Measurements from ENCODE around the gene TESMIN. TPM values are rescaled to one million over a fixed set of nuclear protein-coding genes. Genes with fewer than 3 reads are reported as not detected.

Gene TESMIN
- total and polyA plus RNA-seq, 2 experiments from 2014 or later, result 1.1 TPM; not detected in 1

GRCh38 chr11:68664141-68664540 is 87.2 kb downstream of the TESMIN start:
- Histone ChIP-seq H3K79me2 (ENCODE audit: insufficient read depth) (no peaks in the 10 kb centered on the region), H3K4me1 (ENCODE audit: insufficient read depth) (peaks cover 5% of the 10 kb centered on the region; the same call in 1 of the 2 replicates), H4K20me1 (ENCODE audit: insufficient read depth) (no peaks in the 10 kb centered on the region), H3K36me3 (ENCODE audit: low read depth) (no peaks in the 10 kb centered on the region), H3K27ac (no peak overlapping the region), H3K4me2 (ENCODE audit: unreplicated experiment) (no peak overlapping the region), H3K27me3 (replicated peaks; ENCODE audit: insufficient read depth) (peaks cover 35% of the 10 kb centered on the region), H3K4me3 (no peak overlapping the region), H3K9me2 (ENCODE audit: insufficient read depth) (no peaks in the 10 kb centered on the region), H2AFZ (no peak overlapping the region), H3K9me3 (ENCODE audit: low read depth) (no peaks in the 10 kb centered on the region), H3F3A (ENCODE audit: insufficient read depth) (no peaks in the 10 kb centered on the region), H3K9ac (no peak overlapping the region)
- 61 to 63% methylated on average over 9 of the region's 9 CpGs for WGBS, 2 experiments (ENCODE audit: low coverage in 1 of 2, low lambda C conversion rate in 2 of 2, missing lambda C conversion rate in 2 of 2)
- TF ChIP-seq EZH2 (IDR thresholded peaks at IDR 0.05; ENCODE audit: insufficient read depth, poor library complexity, severe bottlenecking) (no peak), EZH2phosphoT487 (IDR thresholded peaks at IDR 0.05; ENCODE audit: insufficient read depth, low read depth) (no peak)
- DNase-seq, result no peak
- in situ Hi-C loops (cut with MboI), result no loop called here

GRCh38 chr11:68663482-68664010 is 87.8 kb downstream of the TESMIN start:
- H2AFZ ChIP-seq, result no peak overlapping the region
- H3K27ac ChIP-seq, result no peak overlapping the region
- H3F3A ChIP-seq (ENCODE audit: insufficient read depth), result 0 out of 2 replicates have a peak, but pooled peaks cover 3% of the 10 kb centered on the region
- H3K4me1 ChIP-seq (ENCODE audit: insufficient read depth), result peaks cover 10% of the 10 kb centered on the region; the same call in 1 of the 2 replicates
- no peak overlapping the region for H3K4me2 ChIP-seq (ENCODE audit: unreplicated experiment)
- no peak for TF ChIP-seq EZH2 (IDR thresholded peaks at IDR 0.05; ENCODE audit: insufficient read depth, poor library complexity, severe bottlenecking)
- TF ChIP-seq EZH2phosphoT487 (IDR thresholded peaks at IDR 0.05; ENCODE audit: insufficient read depth, low read depth), result no peak
- H3K9ac ChIP-seq, result no peak overlapping the region
- no peaks in the 10 kb centered on the region for H3K9me2 ChIP-seq (ENCODE audit: insufficient read depth)
- no peak for DNase-seq
- H3K27me3 ChIP-seq (replicated peaks; ENCODE audit: insufficient read depth), result peaks cover 35% of the 10 kb centered on the region
- no peaks in the 10 kb centered on the region for H3K79me2 ChIP-seq (ENCODE audit: insufficient read depth)
- in situ Hi-C loops (cut with MboI), result no loop called here
- H3K9me3 ChIP-seq (ENCODE audit: low read depth), result no peaks in the 10 kb centered on the region
- 69 to 72% methylated on average over 18 of the region's 18 CpGs for WGBS, 2 experiments (ENCODE audit: low coverage in 1 of 2, low lambda C conversion rate in 2 of 2, missing lambda C conversion rate in 2 of 2)
- H3K4me3 ChIP-seq, result no peak overlapping the region
- no peaks in the 10 kb centered on the region for H4K20me1 ChIP-seq (ENCODE audit: insufficient read depth)
- H3K36me3 ChIP-seq (ENCODE audit: low read depth), result no peaks in the 10 kb centered on the region

GRCh38 chr11:68661697-68662603 is 89.4 kb downstream of the TESMIN start:
- peaks cover 10% of the 10 kb centered on the region; the same call in 1 of the 2 replicates for H3K4me1 ChIP-seq (ENCODE audit: insufficient read depth)
- DNase-seq, result no peak

GRCh38 chr11:68661014-68661413 is 90.3 kb downstream of the TESMIN start:
- Histone ChIP-seq H3K9me2 (ENCODE audit: insufficient read depth) (no peaks in the 10 kb centered on the region), H3K4me3 (no peak overlapping the region), H3K27me3 (replicated peaks; ENCODE audit: insufficient read depth) (peaks cover 31% of the 10 kb centered on the region), H3K4me1 (ENCODE audit: insufficient read depth) (peaks cover 10% of the 10 kb centered on the region; the same call in 1 of the 2 replicates), H2AFZ (no peak overlapping the region), H3K9me3 (ENCODE audit: low read depth) (no peaks in the 10 kb centered on the region), H3K79me2 (ENCODE audit: insufficient read depth) (no peaks in the 10 kb centered on the region), H3K36me3 (ENCODE audit: low read depth) (no peaks in the 10 kb centered on the region), H3K27ac (no peak overlapping the region), H3F3A (ENCODE audit: insufficient read depth) (0 out of 2 replicates have a peak, but pooled peaks cover 3% of the 10 kb centered on the region), H3K9ac (no peak overlapping the region), H4K20me1 (ENCODE audit: insufficient read depth) (no peaks in the 10 kb centered on the region), H3K4me2 (ENCODE audit: unreplicated experiment) (no peak overlapping the region)
- no peak for TF ChIP-seq EZH2 (IDR thresholded peaks at IDR 0.05; ENCODE audit: insufficient read depth, poor library complexity, severe bottlenecking)
- TF ChIP-seq EZH2phosphoT487 (IDR thresholded peaks at IDR 0.05; ENCODE audit: insufficient read depth, low read depth), result no peak
- no peak for DNase-seq
- in situ Hi-C loops (cut with MboI), result no loop called here
- 66 to 75% methylated on average over 15 of the region's 15 CpGs for WGBS, 2 experiments (ENCODE audit: low coverage in 1 of 2, low lambda C conversion rate in 2 of 2, missing lambda C conversion rate in 2 of 2)

More at GRCh38 chr11:68661697-68662603, 89.4 kb downstream of the TESMIN start:
- in situ Hi-C loops (cut with MboI), result no loop called here
- H3K27ac ChIP-seq, result no peak overlapping the region
- no peaks in the 10 kb centered on the region for H4K20me1 ChIP-seq (ENCODE audit: insufficient read depth)
- no peak overlapping the region for H2AFZ ChIP-seq
- no peak overlapping the region for H3K4me2 ChIP-seq (ENCODE audit: unreplicated experiment)
- peaks cover 35% of the 10 kb centered on the region for H3K27me3 ChIP-seq (replicated peaks; ENCODE audit: insufficient read depth)
- TF ChIP-seq EZH2 (IDR thresholded peaks at IDR 0.05; ENCODE audit: insufficient read depth, poor library complexity, severe bottlenecking), result no peak
- no peak for TF ChIP-seq EZH2phosphoT487 (IDR thresholded peaks at IDR 0.05; ENCODE audit: insufficient read depth, low read depth)
- no peaks in the 10 kb centered on the region for H3K9me2 ChIP-seq (ENCODE audit: insufficient read depth)
- 60% methylated on average over 18 of the region's 18 CpGs for WGBS, 2 experiments (ENCODE audit: low coverage in 1 of 2, low lambda C conversion rate in 2 of 2, missing lambda C conversion rate in 2 of 2)
- H3K9ac ChIP-seq, result no peak overlapping the region
- H3K9me3 ChIP-seq (ENCODE audit: low read depth), result no peaks in the 10 kb centered on the region
- no peaks in the 10 kb centered on the region for H3K36me3 ChIP-seq (ENCODE audit: low read depth)
- H3K79me2 ChIP-seq (ENCODE audit: insufficient read depth), result no peaks in the 10 kb centered on the region
- H3K4me3 ChIP-seq, result no peak overlapping the region
- 0 out of 2 replicates have a peak, but pooled peaks cover 3% of the 10 kb centered on the region for H3F3A ChIP-seq (ENCODE audit: insufficient read depth)

All from GM23248 (cell line).